Measurements from ENCODE around the gene PITPNC1.

- TF ChIP-seq CTCF (IDR thresholded peaks at IDR 0.05) (no peak), POLR2AphosphoS5 (IDR thresholded peaks at IDR 0.05) (no peak), POLR2A (IDR thresholded peaks at IDR 0.05; ENCODE audit: low read depth) (no peak), EP300 (IDR thresholded peaks at IDR 0.05) (no peak)
Observed at GRCh38 chr17:67680445-67681224, 303.6 kb downstream of the PITPNC1 start.

Data from esophagus muscularis mucosa (tissue), 4 donors.